Putamen (tissue), 1 donor: Measurements from ENCODE around the gene FIGNL2.

Experiments
- DNase-seq: peaks from one replicate; pipeline ENCODE4 v3.0.0-alpha.2; 2016; ENCODE audit warnings: low spot score

Gene FIGNL2

GRCh38 chr12:51855586-51856428 lies 7.3 kb upstream of the FIGNL2 start:
- DNase-seq = no peak

- no peak for DNase-seq
Measured at GRCh38 chr12:51852404-51853137, 4.1 kb upstream of the FIGNL2 start.

- no peak for DNase-seq
Measured at GRCh38 chr12:51851413-51852124, 3.1 kb upstream of the FIGNL2 start.

- DNase-seq = no peak
Measured at GRCh38 chr12:51850965-51851299, 2.4 kb upstream of the FIGNL2 start.

GRCh38 chr12:51850081-51850964 lies 1.8 kb upstream of the FIGNL2 start:
- DNase-seq = no peak

- DNase-seq = no peak
Measured at GRCh38 chr12:51848841-51849735, 570 bp upstream of the FIGNL2 start.

- DNase-seq = no peak
Measured at GRCh38 chr12:51847643-51848325, 734 bp downstream of the FIGNL2 start.

GRCh38 chr12:51846911-51847642 lies 1.4 kb downstream of the FIGNL2 start:
- DNase-seq = no peak

GRCh38 chr12:51846271-51846691 lies 2.2 kb downstream of the FIGNL2 start:
- no peak for DNase-seq

GRCh38 chr12:51845482-51845881 lies 3.0 kb downstream of the FIGNL2 start:
- DNase-seq = no peak

GRCh38 chr12:51844854-51845253 lies 3.7 kb downstream of the FIGNL2 start:
- DNase-seq = no peak

- no peak for DNase-seq
Measured at GRCh38 chr12:51841727-51842126, 6.8 kb downstream of the FIGNL2 start.

GRCh38 chr12:51840966-51841365 lies 7.6 kb downstream of the FIGNL2 start:
- no peak for DNase-seq

GRCh38 chr12:51839310-51839947 lies 9.1 kb downstream of the FIGNL2 start:
- DNase-seq = no peak

- no peak for DNase-seq
Measured at GRCh38 chr12:51838762-51839161, 9.8 kb downstream of the FIGNL2 start.

- no peak for DNase-seq
Measured at GRCh38 chr12:51838036-51838435, 10.5 kb downstream of the FIGNL2 start.

- no peak for DNase-seq
Measured at GRCh38 chr12:51837286-51837685, 11.2 kb downstream of the FIGNL2 start.

GRCh38 chr12:51836827-51837173 lies 11.7 kb downstream of the FIGNL2 start:
- no peak for DNase-seq
